B cell (primary cell): ENCODE data around the gene CTNNA2. TPM values are rescaled to one million over a fixed set of nuclear protein-coding genes. Genes with fewer than 3 reads are reported as not detected.

Experiments
- ATAC-seq: fragments of 200-7000 bp; cut with Tn5 transposase; one replicate; pipeline ENCODE4 v1.10.0; 2021; ENCODE audit warnings: low read depth, mild to moderate bottlenecking, moderate number of reproducible peaks, moderate library complexity
- CTCF ChIA-PET: fragments of 350-600 bp; sonication (Branson Sonifier 250); formaldehyde crosslinking; loops from one replicate; lab custom pipeline; 2021; ENCODE audit warnings: antibody characterized with exemption, inconsistent platforms; lab: Charles Lee
- POLR2A ChIA-PET: fragments of 350-600 bp; sonication (Branson Sonifier 250); formaldehyde crosslinking; loops from one replicate; lab custom pipeline; 2021; ENCODE audit warnings: antibody characterized with exemption; lab: Charles Lee
- DNase-seq: peaks from one replicate; pipeline ENCODE4 v3.0.0; 2013
- H2AFZ ChIP-seq: 2 replicates; pipeline ENCODE4 v1.6.1; 2012; ENCODE audit warnings: mild to moderate bottlenecking, low read depth, low read length; ENCODE audit not compliant: insufficient read depth, poor library complexity, severe bottlenecking
- H3K27ac ChIP-seq, 2 donors: 1 replicate in 1 of 2; 2 replicates in 1 of 2; pipeline ENCODE4 v1.5.1; 2012 to 2013; ENCODE audit warnings: low read length in 2 of 2, mild to moderate bottlenecking in 2 of 2, moderate library complexity in 1 of 2
- H3K27me3 ChIP-seq, 4 experiments: fragments of 200-600 bp in 1 of 4; sonication (generic) in 1 of 4; replicated peaks in 1 of 4; 1 replicate in 2 of 4; 2 replicates in 2 of 4; pipeline versions ENCODE4 v1.6.1 to v1.7.0; 2013 to 2016; ENCODE audit warnings: low read length in 3 of 4, mild to moderate bottlenecking in 2 of 4, mixed read lengths in 1 of 4, moderate library complexity in 1 of 4; ENCODE audit not compliant: insufficient read depth in 4 of 4, control insufficient read depth in 3 of 4; ENCODE audit errors: control extremely low read depth in 1 of 4
- H3K36me3 ChIP-seq, 2 experiments: replicated peaks in 1 of 2; 1 replicate in 1 of 2; 2 replicates in 1 of 2; pipeline versions ENCODE4 v1.6.1 to v1.7.1; 2013; ENCODE audit warnings: low read length in 1 of 2; ENCODE audit not compliant: insufficient read depth in 2 of 2, control insufficient read depth in 1 of 2; ENCODE audit errors: control extremely low read depth in 1 of 2, extremely low read depth in 1 of 2
- H3K4me1 ChIP-seq, 2 donors: fragments of 200-600 bp in 1 of 2; sonication (generic) in 1 of 2; 1 replicate in 1 of 2; 2 replicates in 1 of 2; pipeline versions ENCODE4 v1.5.1 to v1.6.1; 2013 to 2017; ENCODE audit warnings: low read length in 2 of 2; ENCODE audit not compliant: control insufficient read depth in 2 of 2, insufficient read depth in 2 of 2
- H3K4me2 ChIP-seq: replicated peaks from 2 replicates; pipeline ENCODE3; 2012; ENCODE audit warnings: mild to moderate bottlenecking, low read depth, low read length; ENCODE audit not compliant: poor library complexity, severe bottlenecking
- H3K4me3 ChIP-seq, 5 experiments: fragments of 200-600 bp in 1 of 5; sonication (generic) in 1 of 5; 1 replicate in 3 of 5; 2 replicates in 2 of 5; pipeline versions ENCODE4 v1.5.1 to v1.7.0; 2011 to 2016; ENCODE audit warnings: low read length in 4 of 5, mild to moderate bottlenecking in 4 of 5, low read depth in 2 of 5, control low read depth in 1 of 5, moderate library complexity in 1 of 5; ENCODE audit not compliant: insufficient read depth in 1 of 5; ENCODE audit errors: control extremely low read depth in 1 of 5, extremely low read depth in 1 of 5
- H3K79me2 ChIP-seq: fragments of 200-600 bp; sonication (generic); one replicate; pipeline ENCODE4 v1.6.0; 2016; ENCODE audit warnings: low read length; ENCODE audit not compliant: control insufficient read depth, insufficient read depth
- H3K9ac ChIP-seq: fragments of 200-600 bp; sonication (generic); 2 replicates; pipeline ENCODE4 v1.6.1; 2017; ENCODE audit warnings: mild to moderate bottlenecking, low read length, moderate library complexity
- H3K9me3 ChIP-seq, 3 donors: one replicate each; pipeline versions ENCODE4 v1.6.1 to v1.7.1; 2013; ENCODE audit warnings: low read length in 2 of 3; ENCODE audit not compliant: control insufficient read depth in 2 of 3, insufficient read depth in 1 of 3; ENCODE audit errors: control extremely low read depth in 1 of 3
- H4K20me1 ChIP-seq: 2 replicates; pipeline ENCODE4 v1.6.0; 2012; ENCODE audit warnings: mild to moderate bottlenecking, low read length; ENCODE audit not compliant: insufficient read depth, control insufficient read depth, poor library complexity, severe bottlenecking
- H3K27ac Mint-ChIP-seq: one replicate; pipeline ENCODE4 v1.8.0; 2021; ENCODE audit warnings: mixed read lengths
- H3K27me3 Mint-ChIP-seq: one replicate; pipeline ENCODE4 v1.8.0; 2021; ENCODE audit warnings: mixed read lengths
- H3K4me1 Mint-ChIP-seq: one replicate; pipeline ENCODE4 v1.8.0; 2021; ENCODE audit warnings: mixed read lengths
- H3K4me3 Mint-ChIP-seq: one replicate; pipeline ENCODE4 v1.8.0; 2021; ENCODE audit warnings: mixed read lengths
- H3K9me3 Mint-ChIP-seq: one replicate; pipeline ENCODE4 v1.8.0; 2022; ENCODE audit warnings: mixed read lengths; ENCODE audit not compliant: insufficient read depth
- CTCF ChIP-seq: fragments of 200-600 bp; IDR thresholded peaks from one replicate; pipeline ENCODE4 v1.8.0; 2022; ENCODE audit warnings: antibody characterized with exemption, mild to moderate bottlenecking
- EZH2 ChIP-seq: IDR thresholded peaks from 2 replicates; pipeline ENCODE4 v1.6.1; 2012; ENCODE audit warnings: borderline replicate concordance, low read depth, mild to moderate bottlenecking, moderate library complexity, low read length; ENCODE audit not compliant: insufficient read depth, poor library complexity, severe bottlenecking
- WGBS: methylation state at CpG from one replicate; pipeline ENCODE4 v1.1.5; 2013; ENCODE audit warnings: missing lambda C conversion rate; ENCODE audit not compliant: insufficient coverage; 5-methylcytosine and 5-hydroxymethylcytosine counted together
- intact Hi-C: fragments of 100-400 bp; cut with micrococcal nuclease; formaldehyde crosslinking; loops from one replicate; pipeline ENCODE4 v1.10.0; 2022
- polyA plus RNA-seq: library from polyadenylated mRNA; depleted of rRNA; stranded (reverse); fragments of >200 nt; gene quantifications from 2 replicates; pipeline ENCODE4 v1.2.3, GENCODE V29; 2012
- total RNA-seq, 2 donors: library from RNA; stranded (reverse); fragments of 120-200 nt in 1 of 2; gene quantifications; 1 replicate in 1 of 2; 2 replicates in 1 of 2; pipeline versions ENCODE4 v1.2.3 to v1.2.4, GENCODE V29; 2013 to 2022

Gene CTNNA2
- total and polyA plus RNA-seq, 2 donors (not counting 1 experiment from before 2014, with no cell fraction given): not detected

- no peak overlapping the region for H3K4me2 ChIP-seq
These were observed 809.6 kb downstream of the CTNNA2 start for GRCh38 chr2:80322311-80322920.

DNA sequence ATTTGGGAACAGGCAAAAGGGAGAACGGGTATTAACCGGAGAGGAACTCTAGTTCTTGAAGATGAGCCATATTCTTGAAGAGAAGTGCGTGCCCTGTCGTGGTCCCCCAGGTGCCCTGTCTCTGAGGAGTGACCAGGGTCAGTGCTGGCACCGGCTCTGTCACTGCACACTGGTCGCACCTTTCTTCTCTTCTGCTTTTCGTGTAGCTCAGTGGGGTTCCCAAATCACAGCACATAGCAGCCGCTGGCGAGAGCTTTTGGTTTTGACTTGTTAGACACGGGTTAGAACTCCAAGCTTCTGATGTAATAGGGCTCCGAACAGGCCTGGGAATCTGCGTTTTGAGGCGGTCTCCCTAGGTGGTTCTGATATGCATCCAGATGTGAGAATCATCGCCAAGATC is 810.1 kb downstream of the CTNNA2 start:
- Mint-ChIP-seq H3K27ac (no peak overlapping the region), H3K4me3 (no peak overlapping the region), H3K27me3 (peaks cover 3% of the 10 kb centered on the region), H3K9me3 (peaks cover 2% of the 10 kb centered on the region), H3K4me1 (no peaks in the 10 kb centered on the region)
- Histone ChIP-seq H3K79me2 (no peaks in the 10 kb centered on the region), H3K9ac (no peak overlapping the region), H3K4me2 (no peak overlapping the region), H3K4me3 (no peak overlapping the region), H3K36me3 (no peaks in the 10 kb centered on the region), H3K9me3 (no peaks in the 10 kb centered on the region), H3K27me3 (peaks cover 0 to 6% (median 3%) of the 10 kb centered on the region in 4 experiments), H3K27ac (no peak overlapping the region), H2AFZ (no peak overlapping the region), H3K4me1 (no peaks in the 10 kb centered on the region), H4K20me1 (no peaks in the 10 kb centered on the region)
- DNase-seq (no peak), ATAC-seq (no peak)
- WGBS: 26% methylated on average over 13 of the region's 14 CpGs
- ChIA-PET CTCF (no interaction called here), POLR2A (no interaction called here)
- intact Hi-C loops: no loop called here
- TF ChIP-seq CTCF (no peak), EZH2 (no peak)

More at GRCh38 chr2:80322311-80322920, 809.6 kb downstream of the CTNNA2 start:
- Histone ChIP-seq H2AFZ (no peak overlapping the region), H3K79me2 (no peaks in the 10 kb centered on the region), H3K9me3 (no peaks in the 10 kb centered on the region), H3K4me3 (no peak overlapping the region), H3K27me3 (peaks cover 0 to 6% (median 3%) of the 10 kb centered on the region in 4 experiments), H3K9ac (no peak overlapping the region), H3K27ac (no peak overlapping the region), H3K4me1 (no peaks in the 10 kb centered on the region), H4K20me1 (no peaks in the 10 kb centered on the region), H3K36me3 (no peaks in the 10 kb centered on the region)
- ChIA-PET POLR2A (no interaction called here), CTCF (no interaction called here)
- ATAC-seq (no peak), DNase-seq (no peak)
- H3K9me3 Mint-ChIP-seq: peaks cover 2% of the 10 kb centered on the region
- no peak overlapping the region for H3K27ac Mint-ChIP-seq
- H3K27me3 Mint-ChIP-seq: peaks cover 3% of the 10 kb centered on the region
- 6% methylated on average over 36 of the region's 42 CpGs for WGBS
- TF ChIP-seq EZH2 (no peak), CTCF (no peak)
- intact Hi-C loops: no loop called here
- no peak overlapping the region for H3K4me3 Mint-ChIP-seq
- H3K4me1 Mint-ChIP-seq: no peaks in the 10 kb centered on the region
